H1 (cell line): ENCODE data around the gene EVI5. TPM values are rescaled to one million over a fixed set of nuclear protein-coding genes. Genes with fewer than 3 reads are reported as not detected.

ENCODE experiments used
- CTCF ChIA-PET: fragments of 300-600 bp; sonication (Branson Sonifier 250); formaldehyde crosslinking; loops from one replicate; lab custom pipeline; 2021; ENCODE audit not compliant: partially characterized antibody; lab: Charles Lee
- POLR2A ChIA-PET: fragments of 300-600 bp; sonication (Branson Sonifier 250); formaldehyde crosslinking; loops from one replicate; lab custom pipeline; 2021; ENCODE audit warnings: inconsistent platforms; ENCODE audit not compliant: partially characterized antibody; lab: Charles Lee
- DNase-seq, 2 experiments: peaks; one replicate each; pipeline versions ENCODE4 v3.0.0 to v3.0.0-alpha.2; 2010 to 2022; ENCODE audit warnings: low spot score in 2 of 2, low read depth in 1 of 2, mixed read lengths in 1 of 2
- FAIRE-seq: peaks from 2 replicates; lab custom pipeline; 2011; peaks lifted over from hg19 to GRCh38; lab: Jason Lieb, UNC
- H2AFZ ChIP-seq: 2 replicates; pipeline ENCODE4 v1.8.1; 2012; ENCODE audit warnings: low read length, inconsistent platforms
- H2AK5ac ChIP-seq: 2 replicates; pipeline ENCODE4 v1.6.1; 2013; ENCODE audit warnings: low read depth, low read length
- H2BK120ac ChIP-seq: replicated peaks from 2 replicates; pipeline ENCODE3; 2013; ENCODE audit warnings: low read depth, low read length, inconsistent platforms
- H2BK12ac ChIP-seq: 2 replicates; pipeline ENCODE4 v1.6.1; 2013; ENCODE audit warnings: low read depth, low read length
- H2BK15ac ChIP-seq: 2 replicates; pipeline ENCODE4 v1.6.1; 2013; ENCODE audit warnings: low read length
- H2BK20ac ChIP-seq: 2 replicates; pipeline ENCODE4 v1.6.1; 2013; ENCODE audit warnings: low read length
- H2BK5ac ChIP-seq: 2 replicates; pipeline ENCODE4 v1.6.1; 2013; ENCODE audit warnings: low read depth, low read length
- H3K14ac ChIP-seq: 2 replicates; pipeline ENCODE4 v1.6.1; 2013; ENCODE audit warnings: inconsistent platforms; ENCODE audit not compliant: insufficient read length
- H3K18ac ChIP-seq: 2 replicates; pipeline ENCODE4 v1.6.1; 2013; ENCODE audit warnings: low read length; ENCODE audit errors: extremely low read depth
- H3K23ac ChIP-seq: 2 replicates; pipeline ENCODE4 v1.6.1; 2013; ENCODE audit warnings: inconsistent platforms; ENCODE audit not compliant: insufficient read length
- H3K23me2 ChIP-seq: 2 replicates; pipeline ENCODE4 v1.6.1; 2013; ENCODE audit warnings: low read depth, low read length
- H3K27ac ChIP-seq: 2 replicates; pipeline ENCODE4 v1.6.1; 2011; ENCODE audit warnings: low read depth, low read length, inconsistent platforms
- H3K27me3 ChIP-seq, 4 experiments: replicated peaks in 1 of 4; 1 replicate in 1 of 4; 2 replicates in 3 of 4; pipeline versions ENCODE4 v1.6.1 to v1.8.1; 2011 to 2013; ENCODE audit warnings: low read length in 3 of 4, mild to moderate bottlenecking in 3 of 4, inconsistent platforms in 2 of 4, mixed read lengths in 2 of 4, moderate library complexity in 1 of 4; ENCODE audit not compliant: control insufficient read depth in 3 of 4, insufficient read depth in 3 of 4; ENCODE audit errors: extremely low read depth in 1 of 4
- H3K36me3 ChIP-seq, 4 experiments: 2 replicates each; pipeline versions ENCODE4 v1.6.1 to v1.8.1; 2011 to 2013; ENCODE audit warnings: mild to moderate bottlenecking in 4 of 4, low read length in 3 of 4, moderate library complexity in 2 of 4, control low read depth in 1 of 4, inconsistent platforms in 1 of 4; ENCODE audit not compliant: insufficient read depth in 4 of 4, control insufficient read depth in 2 of 4
- H3K4ac ChIP-seq: replicated peaks from 2 replicates; pipeline ENCODE3; 2013; ENCODE audit warnings: low read length, low read depth, mixed read lengths, inconsistent platforms; ENCODE audit not compliant: insufficient read length
- H3K4me1 ChIP-seq, 4 experiments: replicated peaks in 1 of 4; 1 replicate in 1 of 4; 2 replicates in 3 of 4; pipeline versions ENCODE4 v1.6.1 to v1.8.1; 2011 to 2013; ENCODE audit warnings: low read length in 3 of 4, inconsistent platforms in 2 of 4, mixed read lengths in 1 of 4; ENCODE audit not compliant: insufficient read depth in 4 of 4, control insufficient read depth in 3 of 4
- H3K4me2 ChIP-seq, 2 experiments: 2 replicates each; pipeline versions ENCODE4 v1.6.1 to v1.8.1; 2011 to 2013; ENCODE audit warnings: low read depth in 2 of 2, low read length in 2 of 2, control low read depth in 1 of 2, inconsistent platforms in 1 of 2, mild to moderate bottlenecking in 1 of 2; ENCODE audit not compliant: insufficient read depth in 1 of 2
- H3K4me3 ChIP-seq, 4 experiments: fragments of 200-600, 300-600 bp in 1 of 4; sonication (generic), shearing (Covaris generic), sonication (Bioruptor Twin) in 1 of 4; 2 replicates each; pipeline versions ENCODE4 v1.5.1 to v1.8.1; 2011 to 2016; ENCODE audit warnings: low read length in 4 of 4, low read depth in 3 of 4, control low read depth in 2 of 4, inconsistent platforms in 2 of 4, mild to moderate bottlenecking in 2 of 4, mixed read lengths in 1 of 4, moderate library complexity in 1 of 4; ENCODE audit not compliant: insufficient read depth in 2 of 4; ENCODE audit errors: extremely low read depth in 1 of 4
- H3K56ac ChIP-seq: replicated peaks from 2 replicates; pipeline ENCODE3; 2013; ENCODE audit warnings: low read depth, mild to moderate bottlenecking, mixed read lengths, low read length, inconsistent platforms; ENCODE audit not compliant: insufficient read length
- H3K79me1 ChIP-seq: 2 replicates; pipeline ENCODE4 v1.6.1; 2013; ENCODE audit warnings: low read depth, low read length, control low read depth
- H3K79me2 ChIP-seq, 2 experiments: 2 replicates each; pipeline versions ENCODE4 v1.6.1 to v1.8.1; 2012 to 2013; ENCODE audit warnings: low read length in 2 of 2, mild to moderate bottlenecking in 2 of 2, inconsistent platforms in 1 of 2; ENCODE audit not compliant: insufficient read depth in 2 of 2, control insufficient read depth in 1 of 2
- H3K9ac ChIP-seq, 4 experiments: replicated peaks in 1 of 4; 1 replicate in 1 of 4; 2 replicates in 3 of 4; pipeline versions ENCODE4 v1.6.1 to v1.8.1; 2011 to 2013; ENCODE audit warnings: low read depth in 3 of 4, low read length in 3 of 4, control low read depth in 2 of 4, mild to moderate bottlenecking in 2 of 4, moderate library complexity in 2 of 4, inconsistent platforms in 1 of 4; ENCODE audit errors: extremely low read depth in 1 of 4
- H3K9me3 ChIP-seq, 2 experiments: 2 replicates each; pipeline versions ENCODE4 v1.6.1 to v1.8.1; 2012 to 2013; ENCODE audit warnings: mild to moderate bottlenecking in 2 of 2, moderate library complexity in 2 of 2, control low read depth in 1 of 2, inconsistent platforms in 1 of 2, low read depth in 1 of 2, low read length in 1 of 2, mixed read lengths in 1 of 2; ENCODE audit not compliant: insufficient read depth in 2 of 2
- H4K20me1 ChIP-seq, 2 experiments: replicated peaks in 1 of 2; 2 replicates each; pipeline versions ENCODE3 to v1.8.1; 2011 to 2013; ENCODE audit warnings: inconsistent platforms in 2 of 2, low read length in 2 of 2, mild to moderate bottlenecking in 1 of 2; ENCODE audit not compliant: insufficient read depth in 2 of 2, control insufficient read depth in 1 of 2
- H4K5ac ChIP-seq: 2 replicates; pipeline ENCODE4 v1.6.1; 2013; ENCODE audit warnings: low read length, low read depth, mixed read lengths, inconsistent platforms; ENCODE audit not compliant: insufficient read length
- H4K8ac ChIP-seq: 2 replicates; pipeline ENCODE4 v1.8.0; 2013; ENCODE audit warnings: mild to moderate bottlenecking, moderate library complexity, low read length, inconsistent platforms; ENCODE audit not compliant: insufficient read depth; ENCODE audit errors: extremely low read depth
- H4K91ac ChIP-seq: replicated peaks from 2 replicates; pipeline ENCODE3; 2013; ENCODE audit warnings: low read length, mixed read lengths, inconsistent platforms; ENCODE audit not compliant: insufficient read length
- SIN3A ChIP-seq, 2 experiments: IDR thresholded peaks in 1 of 2; conservative IDR thresholded peaks in 1 of 2; 2 replicates each; pipeline ENCODE4 v1.6.1; 2011 to 2012; ENCODE audit warnings: low read length in 2 of 2, improper control_type of control experiment in 1 of 2, low read depth in 1 of 2, mild to moderate bottlenecking in 1 of 2
- SP1 ChIP-seq: IDR thresholded peaks from 2 replicates; pipeline ENCODE4 v1.6.1; 2011; ENCODE audit warnings: low read depth, low read length
- WGBS, 2 experiments: shearing (Covaris generic) in 1 of 2; methylation state at CpG; one replicate each; pipeline versions ENCODE4 v1.1.6 to v1.1.7; 2013 to 2015; ENCODE audit warnings: low lambda C conversion rate in 2 of 2, mixed read lengths in 2 of 2, inconsistent platforms in 1 of 2, low coverage in 1 of 2, missing lambda C conversion rate in 1 of 2; ENCODE audit not compliant: insufficient replicate concordance in 2 of 2, insufficient coverage in 1 of 2, insufficient read length in 1 of 2; ENCODE audit errors: extremely low coverage in 1 of 2, missing lambda C conversion rate in 1 of 2; 5-methylcytosine and 5-hydroxymethylcytosine counted together
- polyA plus RNA-seq, 7 experiments: library from polyadenylated mRNA; depleted of rRNA in 3 of 7; stranded (reverse) in 5 of 7; unstranded in 2 of 7; fragments of >200 nt in 5 of 7; fragments of 200-250 nt in 2 of 7; gene quantifications; 1 replicate in 5 of 7; 2 replicates in 1 of 7; 4 replicates in 1 of 7; pipeline versions ENCODE4 v1.2.1 to v1.2.3, GENCODE V29; 2011 to 2013; ENCODE audit warnings: missing spikeins in 2 of 7, mixed read lengths in 2 of 7
- total RNA-seq: library from RNA; stranded (reverse); fragmentation: NEBNext Ultra II Directional; extraction: Animal tissue kit (Norgen Biotek cat#: 25700); gene quantifications from 2 replicates; pipeline ENCODE4 v1.2.1, GENCODE V29; 2021
- TF ChIP-seq, protein P1 (sequence below): IDR thresholded peaks from 2 replicates; pipeline ENCODE4 v1.6.1; 2011; ENCODE audit warnings: low read length, improper control_type of control experiment

The EVI5 gene
- total and polyA plus RNA-seq, 2 of the 8 experiments (the other 6 are each of a cell fraction or from before 2014, with no cell fraction given), result 1.7 to 13.7 TPM

DNA sequence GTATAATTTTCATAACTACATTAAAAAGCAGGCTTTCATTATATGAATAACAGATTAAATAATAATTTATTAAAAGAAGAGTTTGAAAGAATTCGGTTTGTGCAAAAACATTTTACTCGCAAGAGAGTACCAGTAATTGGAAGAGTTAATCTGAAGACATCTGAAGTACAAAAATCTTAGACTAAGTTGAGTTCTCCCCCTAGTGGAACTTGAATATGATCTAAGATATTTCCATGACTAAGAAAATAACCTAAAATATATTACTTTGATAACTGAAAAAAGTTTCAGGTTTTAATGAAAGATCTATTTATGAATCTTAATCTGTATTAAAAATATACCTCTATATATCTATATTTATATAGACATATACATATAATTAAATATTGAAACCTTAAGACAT is 185.7 kb downstream of the EVI5 start:
- Histone ChIP-seq H2BK20ac (no peak overlapping the region), H3K23ac (no peak overlapping the region), H2BK12ac (no peak overlapping the region), H4K8ac (no peak overlapping the region), H4K91ac (no peak overlapping the region), H3K14ac (no peak overlapping the region), H3K79me2 (no peaks in the 10 kb centered on the region), H3K4me2 (no peak overlapping the region), H3K36me3 (no peaks in the 10 kb centered on the region), H3K27ac (no peak overlapping the region), H2BK15ac (no peak overlapping the region), H4K5ac (no peak overlapping the region), H3K4me1 (no peaks in the 10 kb centered on the region), H3K18ac (no peak overlapping the region), H3K56ac (no peak overlapping the region), H2BK5ac (no peak overlapping the region), H2AFZ (no peak overlapping the region), H3K27me3 (no peaks in the 10 kb centered on the region), H3K23me2 (no peaks in the 10 kb centered on the region), H3K9ac (no peak overlapping the region), H2AK5ac (no peak overlapping the region), H3K79me1 (no peaks in the 10 kb centered on the region), H3K4me3 (no peak overlapping the region), H2BK120ac (no peak overlapping the region), H3K9me3 (no peaks in the 10 kb centered on the region), H3K4ac (no peak overlapping the region), H4K20me1 (no peaks in the 10 kb centered on the region)
- DNase-seq (no peak), FAIRE-seq (no peak)
- ChIA-PET CTCF (no interaction called here), POLR2A (no interaction called here)
- no peak for TF ChIP-seq SP1
- no peak for TF ChIP-seq SIN3A (conservative IDR thresholded peaks at IDR 0.05 in 1 of 2, IDR thresholded peaks at IDR 0.05 in 1 of 2; ENCODE audit: low read depth in 1 of 2, low read length in 2 of 2)
- TF ChIP-seq, protein P1, sequence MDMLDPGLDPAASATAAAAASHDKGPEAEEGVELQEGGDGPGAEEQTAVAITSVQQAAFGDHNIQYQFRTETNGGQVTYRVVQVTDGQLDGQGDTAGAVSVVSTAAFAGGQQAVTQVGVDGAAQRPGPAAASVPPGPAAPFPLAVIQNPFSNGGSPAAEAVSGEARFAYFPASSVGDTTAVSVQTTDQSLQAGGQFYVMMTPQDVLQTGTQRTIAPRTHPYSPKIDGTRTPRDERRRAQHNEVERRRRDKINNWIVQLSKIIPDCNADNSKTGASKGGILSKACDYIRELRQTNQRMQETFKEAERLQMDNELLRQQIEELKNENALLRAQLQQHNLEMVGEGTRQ, result no peak
- 93% methylated on average over 2 of the region's 2 CpGs; no CpG with 5 or more reads in 1 of the 2 experiments for WGBS, 2 experiments
